Measurements from ENCODE around the gene CSTPP1.

DNA sequence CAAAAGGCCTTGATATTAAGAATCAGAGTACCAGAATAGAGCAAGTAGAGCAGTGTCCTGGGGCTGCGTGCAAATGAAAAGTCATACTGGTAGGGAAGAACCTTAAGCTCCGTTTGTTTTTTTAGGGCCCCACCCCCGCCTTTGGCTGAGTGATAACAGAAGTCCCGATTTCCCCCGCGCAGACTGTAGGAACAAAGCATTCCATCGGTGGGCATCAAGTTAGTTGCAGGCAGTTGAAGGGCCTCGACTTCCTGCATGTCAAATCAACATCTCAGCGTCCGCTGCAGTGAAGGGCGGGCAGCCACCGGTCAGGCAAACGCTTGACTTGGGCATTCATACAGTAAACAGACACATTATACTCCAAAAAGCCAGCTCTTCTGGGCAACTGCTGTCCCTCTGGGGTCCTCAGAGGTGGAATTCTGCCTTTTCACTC lies 29.9 kb upstream of the CSTPP1 start:
- TF ChIP-seq, protein P1, sequence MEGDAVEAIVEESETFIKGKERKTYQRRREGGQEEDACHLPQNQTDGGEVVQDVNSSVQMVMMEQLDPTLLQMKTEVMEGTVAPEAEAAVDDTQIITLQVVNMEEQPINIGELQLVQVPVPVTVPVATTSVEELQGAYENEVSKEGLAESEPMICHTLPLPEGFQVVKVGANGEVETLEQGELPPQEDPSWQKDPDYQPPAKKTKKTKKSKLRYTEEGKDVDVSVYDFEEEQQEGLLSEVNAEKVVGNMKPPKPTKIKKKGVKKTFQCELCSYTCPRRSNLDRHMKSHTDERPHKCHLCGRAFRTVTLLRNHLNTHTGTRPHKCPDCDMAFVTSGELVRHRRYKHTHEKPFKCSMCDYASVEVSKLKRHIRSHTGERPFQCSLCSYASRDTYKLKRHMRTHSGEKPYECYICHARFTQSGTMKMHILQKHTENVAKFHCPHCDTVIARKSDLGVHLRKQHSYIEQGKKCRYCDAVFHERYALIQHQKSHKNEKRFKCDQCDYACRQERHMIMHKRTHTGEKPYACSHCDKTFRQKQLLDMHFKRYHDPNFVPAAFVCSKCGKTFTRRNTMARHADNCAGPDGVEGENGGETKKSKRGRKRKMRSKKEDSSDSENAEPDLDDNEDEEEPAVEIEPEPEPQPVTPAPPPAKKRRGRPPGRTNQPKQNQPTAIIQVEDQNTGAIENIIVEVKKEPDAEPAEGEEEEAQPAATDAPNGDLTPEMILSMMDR (IDR thresholded peaks at IDR 0.05; ENCODE audit: low read length), result no peak
- TF ChIP-seq EZH2 (IDR thresholded peaks at IDR 0.05; ENCODE audit: borderline replicate concordance, low read length), result no peak

Measured in OCI-LY1 (cell line).